ENCODE data around the gene BATF. TPM values are rescaled to one million over a fixed set of nuclear protein-coding genes. Genes with fewer than 3 reads are reported as not detected.

The BATF gene
- total RNA-seq, 1 experiment from 2014 or later = not detected

DNA sequence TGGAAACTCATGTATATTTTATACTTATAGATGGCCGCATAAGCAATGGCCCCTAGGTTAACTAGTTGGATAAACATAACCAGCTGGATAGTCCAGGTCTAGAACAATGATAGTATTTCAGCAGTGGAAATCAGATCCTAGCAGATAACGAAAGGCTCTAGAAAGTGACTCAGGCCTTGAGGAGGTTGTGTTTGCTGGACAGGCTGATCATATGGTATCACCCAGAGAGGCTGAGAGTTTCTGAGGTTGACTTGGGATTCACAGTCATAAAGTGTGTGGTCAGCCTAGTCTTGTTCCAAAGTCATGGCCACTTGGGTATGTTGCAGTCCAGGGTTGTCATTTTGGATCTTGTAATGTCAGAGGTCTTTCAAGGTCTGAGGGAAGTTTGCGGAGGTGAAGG, 73.0 kb downstream of the BATF start:
- DNase-seq (ENCODE audit: low spot score) = no peak

Other genes with a start within 250 kb of the BATF start
- gene FOS, start 243.6 kb upstream of the BATF start, total RNA-seq (2014; rRNA removed; shearing (Covaris generic)) = 21.5 and 22.0 TPM in 2 replicates
- 17.6 and 31.9 TPM in 2 replicates for gene JDP2, start 94.4 kb upstream of the BATF start, total RNA-seq (2014; rRNA removed; shearing (Covaris generic))
- gene FLVCR2, start 56.2 kb downstream of the BATF start, total RNA-seq (2014; rRNA removed; shearing (Covaris generic)) = 0.79 and 0.99 TPM in 2 replicates
- gene ERG28, start 138.4 kb downstream of the BATF start, total RNA-seq (2014; rRNA removed; shearing (Covaris generic)) = 15.2 and 21.6 TPM in 2 replicates
- 10.5 and 16.1 TPM in 2 replicates for gene TTLL5, start 138.8 kb downstream of the BATF start, total RNA-seq (2014; rRNA removed; shearing (Covaris generic))

Measured in H4 (cell line).